Measurements from ENCODE around the gene AFAP1. TPM values are rescaled to one million over a fixed set of nuclear protein-coding genes. Genes with fewer than 3 reads are reported as not detected.

Gene AFAP1
- total and polyA plus RNA-seq, 2 donors (not counting 3 experiments of a cell fraction or from before 2014, with no cell fraction given): 32.3 to 103 TPM

- H4K20me1 ChIP-seq (replicated peaks; ENCODE audit: control insufficient read depth, extremely low read depth, insufficient read depth, low read length): no peaks in the 10 kb centered on the region
- DNase-seq (ENCODE audit: low read depth, low spot score) (no peak), FAIRE-seq (no peak)
- H3K4me2 ChIP-seq (ENCODE audit: insufficient read depth, low read length): no peak overlapping the region
- no peak overlapping the region for H2AFZ ChIP-seq (ENCODE audit: low read depth, low read length)
- no peak overlapping the region for H3K4me3 ChIP-seq (replicated peaks in 1 of 3; ENCODE audit: insufficient read depth in 1 of 3, low read depth in 1 of 3, low read length in 3 of 3)
- no peaks in the 10 kb centered on the region for H3K27me3 ChIP-seq (ENCODE audit: control insufficient read depth in 2 of 2, insufficient read depth in 2 of 2, low read length in 2 of 2)
- H3K4me1 ChIP-seq (ENCODE audit: control insufficient read depth, extremely low read depth, insufficient read depth, low read length): no peaks in the 10 kb centered on the region
- POLR2A ChIA-PET: no interaction called here
- no peaks in the 10 kb centered on the region for H3K9me1 ChIP-seq (replicated peaks; ENCODE audit: control insufficient read depth, extremely low read depth, insufficient read depth, low read length)
- H3K79me2 ChIP-seq (ENCODE audit: control insufficient read depth, insufficient read depth, low read length): peaks cover 31% of the 10 kb centered on the region
- H3K9ac ChIP-seq (replicated peaks; ENCODE audit: extremely low read depth, insufficient read depth, low read length): no peak overlapping the region
- TF ChIP-seq FOS (IDR thresholded peaks at IDR 0.05; ENCODE audit: borderline replicate concordance, insufficient read depth, low read length) (no peak), POLR2A (IDR thresholded peaks at IDR 0.05; ENCODE audit: low read depth, low read length) (no peak), CTCF (IDR thresholded peaks at IDR 0.05; ENCODE audit: extremely low read depth in 1 of 2, insufficient read depth in 1 of 2, low read depth in 1 of 2, low read length in 2 of 2) (no peak), POLR2AphosphoS5 (IDR thresholded peaks at IDR 0.05; ENCODE audit: insufficient read depth, low read depth, low read length) (no peak), GATA2 (IDR thresholded peaks at IDR 0.05; ENCODE audit: insufficient read depth, insufficient read length, low read depth, low read length) (no peak), MYC (IDR thresholded peaks at IDR 0.05; ENCODE audit: low read depth, low read length) (no peak), EZH2 (IDR thresholded peaks at IDR 0.05; ENCODE audit: borderline replicate concordance, low read depth, low read length, severe bottlenecking) (no peak), JUN (IDR thresholded peaks at IDR 0.05; ENCODE audit: borderline replicate concordance, insufficient read depth, insufficient read length, low read depth) (no peak), MAX (IDR thresholded peaks at IDR 0.05; ENCODE audit: insufficient read depth, insufficient read length) (no peak)
- dilution Hi-C loops (cut with MboI; ENCODE audit: extremely low pct_ligation_motif_present, low sequenced_read_pairs) (no loop called here), intact Hi-C loops (cut with micrococcal nuclease) (no loop called here)
- H3K27ac ChIP-seq (ENCODE audit: insufficient read depth, low read depth, low read length): no peak overlapping the region
- BruUV-seq (replicated peaks): no TSS peak
- no peaks in the 10 kb centered on the region for H3K9me3 ChIP-seq (replicated peaks; ENCODE audit: control insufficient read depth, insufficient read depth, low read length)
- CTCF ChIA-PET: interaction anchor here (1.2 to 1.7 kb wide), 3 partner anchors 11 to 29 kb away, joined by 3 to 5 read pairs (median 3); no protein-coding TSS in a partner anchor
- H3K36me3 ChIP-seq (ENCODE audit: control insufficient read depth in 2 of 2, extremely low read depth in 1 of 2, insufficient read depth in 2 of 2, low read length in 2 of 2): peaks cover 57 to 72% of the 10 kb centered on the region in 2 experiments
Observed at GRCh38 chr4:7773401-7774180, 166.1 kb downstream of the AFAP1 start.
